ENCODE data around the gene SLC25A1.
"Not testable (repeated sequence)": the region's sequence is repeated elsewhere in the genome, so short reads cannot be mapped to it uniquely, and the experiment has no call there.

GRCh38 chr22:19158649-19159048 is 19.9 kb downstream of the SLC25A1 start:
- TF ChIP-seq, protein P1, sequence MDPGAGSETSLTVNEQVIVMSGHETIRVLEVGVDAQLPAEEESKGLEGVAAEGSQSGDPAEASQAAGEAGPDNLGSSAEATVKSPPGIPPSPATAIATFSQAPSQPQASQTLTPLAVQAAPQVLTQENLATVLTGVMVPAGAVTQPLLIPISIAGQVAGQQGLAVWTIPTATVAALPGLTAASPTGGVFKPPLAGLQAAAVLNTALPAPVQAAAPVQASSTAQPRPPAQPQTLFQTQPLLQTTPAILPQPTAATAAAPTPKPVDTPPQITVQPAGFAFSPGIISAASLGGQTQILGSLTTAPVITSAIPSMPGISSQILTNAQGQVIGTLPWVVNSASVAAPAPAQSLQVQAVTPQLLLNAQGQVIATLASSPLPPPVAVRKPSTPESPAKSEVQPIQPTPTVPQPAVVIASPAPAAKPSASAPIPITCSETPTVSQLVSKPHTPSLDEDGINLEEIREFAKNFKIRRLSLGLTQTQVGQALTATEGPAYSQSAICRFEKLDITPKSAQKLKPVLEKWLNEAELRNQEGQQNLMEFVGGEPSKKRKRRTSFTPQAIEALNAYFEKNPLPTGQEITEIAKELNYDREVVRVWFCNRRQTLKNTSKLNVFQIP (CRISPR knock-in tag; IDR thresholded peaks at IDR 0.05; ENCODE audit: borderline replicate concordance, low read depth): not testable (repeated sequence)
- TF ChIP-seq GLIS3 (CRISPR knock-in tag; IDR thresholded peaks at IDR 0.05); PATZ1 (CRISPR knock-in tag; IDR thresholded peaks at IDR 0.05; ENCODE audit: borderline replicate concordance); ZC3H10 (CRISPR knock-in tag; IDR thresholded peaks at IDR 0.05); SNAI2 (CRISPR knock-in tag; IDR thresholded peaks at IDR 0.05); RARB (CRISPR knock-in tag; IDR thresholded peaks at IDR 0.05); ARNTL (CRISPR knock-in tag; IDR thresholded peaks at IDR 0.05; ENCODE audit: borderline replicate concordance, low read depth); ESRRG (CRISPR knock-in tag; IDR thresholded peaks at IDR 0.05); TCF4 (CRISPR knock-in tag; IDR thresholded peaks at IDR 0.05; ENCODE audit: borderline replicate concordance); CREB5 (CRISPR knock-in tag; IDR thresholded peaks at IDR 0.05; ENCODE audit: low read depth): not testable (repeated sequence)
- TF ChIP-seq, protein P2, sequence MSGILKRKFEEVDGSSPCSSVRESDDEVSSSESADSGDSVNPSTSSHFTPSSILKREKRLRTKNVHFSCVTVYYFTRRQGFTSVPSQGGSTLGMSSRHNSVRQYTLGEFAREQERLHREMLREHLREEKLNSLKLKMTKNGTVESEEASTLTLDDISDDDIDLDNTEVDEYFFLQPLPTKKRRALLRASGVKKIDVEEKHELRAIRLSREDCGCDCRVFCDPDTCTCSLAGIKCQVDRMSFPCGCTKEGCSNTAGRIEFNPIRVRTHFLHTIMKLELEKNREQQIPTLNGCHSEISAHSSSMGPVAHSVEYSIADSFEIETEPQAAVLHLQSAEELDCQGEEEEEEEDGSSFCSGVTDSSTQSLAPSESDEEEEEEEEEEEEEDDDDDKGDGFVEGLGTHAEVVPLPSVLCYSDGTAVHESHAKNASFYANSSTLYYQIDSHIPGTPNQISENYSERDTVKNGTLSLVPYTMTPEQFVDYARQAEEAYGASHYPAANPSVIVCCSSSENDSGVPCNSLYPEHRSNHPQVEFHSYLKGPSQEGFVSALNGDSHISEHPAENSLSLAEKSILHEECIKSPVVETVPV (CRISPR knock-in tag; IDR thresholded peaks at IDR 0.05): not testable (repeated sequence)
- TF ChIP-seq, protein P3, sequence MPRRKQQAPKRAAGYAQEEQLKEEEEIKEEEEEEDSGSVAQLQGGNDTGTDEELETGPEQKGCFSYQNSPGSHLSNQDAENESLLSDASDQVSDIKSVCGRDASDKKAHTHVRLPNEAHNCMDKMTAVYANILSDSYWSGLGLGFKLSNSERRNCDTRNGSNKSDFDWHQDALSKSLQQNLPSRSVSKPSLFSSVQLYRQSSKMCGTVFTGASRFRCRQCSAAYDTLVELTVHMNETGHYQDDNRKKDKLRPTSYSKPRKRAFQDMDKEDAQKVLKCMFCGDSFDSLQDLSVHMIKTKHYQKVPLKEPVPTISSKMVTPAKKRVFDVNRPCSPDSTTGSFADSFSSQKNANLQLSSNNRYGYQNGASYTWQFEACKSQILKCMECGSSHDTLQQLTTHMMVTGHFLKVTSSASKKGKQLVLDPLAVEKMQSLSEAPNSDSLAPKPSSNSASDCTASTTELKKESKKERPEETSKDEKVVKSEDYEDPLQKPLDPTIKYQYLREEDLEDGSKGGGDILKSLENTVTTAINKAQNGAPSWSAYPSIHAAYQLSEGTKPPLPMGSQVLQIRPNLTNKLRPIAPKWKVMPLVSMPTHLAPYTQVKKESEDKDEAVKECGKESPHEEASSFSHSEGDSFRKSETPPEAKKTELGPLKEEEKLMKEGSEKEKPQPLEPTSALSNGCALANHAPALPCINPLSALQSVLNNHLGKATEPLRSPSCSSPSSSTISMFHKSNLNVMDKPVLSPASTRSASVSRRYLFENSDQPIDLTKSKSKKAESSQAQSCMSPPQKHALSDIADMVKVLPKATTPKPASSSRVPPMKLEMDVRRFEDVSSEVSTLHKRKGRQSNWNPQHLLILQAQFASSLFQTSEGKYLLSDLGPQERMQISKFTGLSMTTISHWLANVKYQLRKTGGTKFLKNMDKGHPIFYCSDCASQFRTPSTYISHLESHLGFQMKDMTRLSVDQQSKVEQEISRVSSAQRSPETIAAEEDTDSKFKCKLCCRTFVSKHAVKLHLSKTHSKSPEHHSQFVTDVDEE (CRISPR knock-in tag; IDR thresholded peaks at IDR 0.05): not testable (repeated sequence)
